ENCODE measurements around the gene VWF. TPM values are rescaled to one million over a fixed set of nuclear protein-coding genes. Genes with fewer than 3 reads are reported as not detected.
"Not testable (repeated sequence)": the region's sequence is repeated elsewhere in the genome, so short reads cannot be mapped to it uniquely, and the experiment has no call there.

Gene VWF
- total RNA-seq, 6 donors from 2014 or later, result 292 to 543 (median 360) TPM

DNA sequence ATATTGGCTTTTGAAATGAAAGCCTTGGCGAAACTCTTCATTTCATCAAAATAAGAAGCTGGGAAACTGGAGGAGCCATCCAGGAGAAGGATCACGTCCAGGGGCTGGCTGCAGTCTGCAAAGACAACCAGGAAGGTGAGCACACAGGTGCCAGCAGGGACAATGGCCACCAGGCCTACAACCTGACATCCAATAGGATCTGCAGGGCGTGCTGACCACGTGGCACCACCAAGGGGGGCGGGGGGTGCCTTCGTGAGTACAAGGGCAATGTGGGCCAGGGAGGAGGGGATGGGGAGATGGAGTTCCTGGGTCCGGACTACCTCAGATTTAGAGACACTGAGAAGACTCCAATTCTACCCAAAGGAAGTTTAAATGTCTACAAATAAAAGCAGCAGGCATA is 107.7 kb downstream of the VWF start:
- H3K36me3 ChIP-seq, result peaks cover 0 to 65% (median 9%) of the 10 kb centered on the region in 4 donors
- H3K4me3 ChIP-seq, result no peak overlapping the region
- H3K27ac ChIP-seq, result no peak overlapping the region
- no peak for ATAC-seq (ENCODE audit: low FRiP score in 2 of 2)
- H3K27me3 ChIP-seq, result no peaks in the 10 kb centered on the region
- H3K4me1 ChIP-seq, result no peaks in the 10 kb centered on the region
- H3K9me3 ChIP-seq, result no peaks in the 10 kb centered on the region
- DNase-seq, result no peak
- TF ChIP-seq, protein P1, sequence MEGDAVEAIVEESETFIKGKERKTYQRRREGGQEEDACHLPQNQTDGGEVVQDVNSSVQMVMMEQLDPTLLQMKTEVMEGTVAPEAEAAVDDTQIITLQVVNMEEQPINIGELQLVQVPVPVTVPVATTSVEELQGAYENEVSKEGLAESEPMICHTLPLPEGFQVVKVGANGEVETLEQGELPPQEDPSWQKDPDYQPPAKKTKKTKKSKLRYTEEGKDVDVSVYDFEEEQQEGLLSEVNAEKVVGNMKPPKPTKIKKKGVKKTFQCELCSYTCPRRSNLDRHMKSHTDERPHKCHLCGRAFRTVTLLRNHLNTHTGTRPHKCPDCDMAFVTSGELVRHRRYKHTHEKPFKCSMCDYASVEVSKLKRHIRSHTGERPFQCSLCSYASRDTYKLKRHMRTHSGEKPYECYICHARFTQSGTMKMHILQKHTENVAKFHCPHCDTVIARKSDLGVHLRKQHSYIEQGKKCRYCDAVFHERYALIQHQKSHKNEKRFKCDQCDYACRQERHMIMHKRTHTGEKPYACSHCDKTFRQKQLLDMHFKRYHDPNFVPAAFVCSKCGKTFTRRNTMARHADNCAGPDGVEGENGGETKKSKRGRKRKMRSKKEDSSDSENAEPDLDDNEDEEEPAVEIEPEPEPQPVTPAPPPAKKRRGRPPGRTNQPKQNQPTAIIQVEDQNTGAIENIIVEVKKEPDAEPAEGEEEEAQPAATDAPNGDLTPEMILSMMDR (IDR thresholded peaks at IDR 0.05), result no peak
- TF ChIP-seq EP300 (IDR thresholded peaks at IDR 0.05), result no peak
- TF ChIP-seq POLR2A (IDR thresholded peaks at IDR 0.05), result no peak
- TF ChIP-seq POLR2AphosphoS5 (IDR thresholded peaks at IDR 0.05), result no peak
- WGBS, 2 donors, result 78 to 93% methylated on average over 6 to 7 of the region's 7 CpGs

DNA sequence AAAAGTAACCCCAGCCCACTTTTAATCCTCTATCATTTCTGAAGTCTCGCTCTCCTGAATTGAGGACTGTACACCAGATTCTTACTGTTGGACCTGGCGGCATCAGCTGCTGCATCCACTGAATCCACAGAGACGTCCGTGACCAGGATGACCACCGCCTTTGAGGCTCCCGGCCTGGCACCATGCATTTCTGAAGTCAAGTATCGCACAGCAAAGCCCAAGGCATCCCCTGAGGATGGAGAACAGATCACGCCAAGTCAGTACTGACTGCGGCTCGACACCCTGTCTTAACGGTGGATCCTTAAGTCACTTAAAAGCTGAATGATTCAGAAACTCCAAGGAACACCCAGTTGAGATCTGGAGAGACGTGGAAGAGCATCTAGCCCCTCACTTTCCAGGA is 108.5 kb downstream of the VWF start:
- H3K27ac ChIP-seq; H3K27me3 ChIP-seq; H3K9me3 ChIP-seq; DNase-seq; H3K4me1 ChIP-seq; ATAC-seq (ENCODE audit: low FRiP score in 2 of 2); H3K4me3 ChIP-seq: not testable (repeated sequence)
- H3K36me3 ChIP-seq, result peaks cover 0 to 57% (median 9%) of the 10 kb centered on the region in 4 donors
- WGBS, 2 donors, result 92 to 95% methylated on average over 11 to 12 of the region's 12 CpGs

DNA sequence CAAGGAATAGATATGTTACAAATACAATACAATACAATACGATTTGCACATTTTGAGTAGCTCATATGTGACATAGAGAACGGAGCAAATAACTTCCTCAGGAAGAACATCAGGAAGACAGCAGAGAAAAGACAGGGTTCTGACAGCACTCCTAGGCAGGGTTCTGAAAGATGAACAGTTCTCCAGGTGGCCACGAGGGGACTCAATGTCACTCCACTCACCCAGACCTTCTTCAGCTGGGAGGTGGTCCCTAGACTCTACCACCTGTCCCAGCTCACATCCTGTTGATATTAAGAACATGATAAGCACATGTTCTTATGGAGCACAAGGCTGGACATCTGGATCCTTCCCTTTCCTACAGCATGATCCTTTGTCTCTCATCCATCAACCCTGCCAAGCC is 109.2 kb downstream of the VWF start:
- not testable (repeated sequence) for H3K9me3 ChIP-seq; H3K27me3 ChIP-seq; H3K4me3 ChIP-seq; ATAC-seq (ENCODE audit: low FRiP score in 2 of 2); DNase-seq; H3K27ac ChIP-seq; H3K4me1 ChIP-seq
- peaks cover 0 to 56% (median 7%) of the 10 kb centered on the region in 4 donors for H3K36me3 ChIP-seq
- WGBS, 2 donors, result 38 to 54% methylated on average over 3 of the region's 3 CpGs

DNA sequence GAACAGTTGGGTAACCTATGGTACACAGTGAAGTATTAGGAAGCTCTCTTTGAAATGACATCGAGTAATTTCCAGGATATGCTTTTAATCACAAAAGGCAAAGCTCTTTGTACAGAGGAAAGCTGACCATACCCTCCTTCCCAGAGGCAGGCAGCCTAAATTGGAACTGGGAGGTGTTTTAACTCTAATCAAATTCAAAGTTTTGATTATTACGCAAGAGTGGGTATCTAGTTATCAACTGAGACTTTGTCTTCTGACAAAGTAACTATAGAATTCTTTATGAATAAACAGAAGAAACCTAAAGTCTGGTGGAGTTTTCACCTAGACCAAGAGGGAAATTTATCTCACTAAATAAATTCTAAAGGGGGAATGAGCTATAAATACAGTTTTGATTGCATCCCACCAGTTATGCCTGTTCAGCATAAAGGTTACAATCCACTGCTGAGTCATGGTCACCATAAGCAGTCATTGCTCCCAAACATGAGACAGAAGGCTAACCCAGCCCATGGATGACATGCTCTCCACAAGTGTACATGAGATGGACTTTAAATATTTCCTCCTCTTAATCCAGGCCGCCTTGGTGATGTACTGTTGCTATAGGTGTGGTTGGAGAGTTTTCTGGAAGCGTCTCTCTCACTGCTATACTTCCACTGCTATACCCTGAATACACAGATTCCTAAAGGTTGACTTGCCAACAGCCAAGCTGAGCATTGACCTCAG is 113.7 kb downstream of the VWF start:
- not testable (repeated sequence) for H3K4me3 ChIP-seq; H3K27ac ChIP-seq; H3K4me1 ChIP-seq; H3K9me3 ChIP-seq; DNase-seq; ATAC-seq (ENCODE audit: low FRiP score in 2 of 2); H3K27me3 ChIP-seq
- whole genome bisulfite sequencing, 2 donors, result 83 to 91% methylated on average over 4 of the region's 4 CpGs
- H3K36me3 ChIP-seq, result peaks cover 0 to 24% (median 0%) of the 10 kb centered on the region in 4 donors

DNA sequence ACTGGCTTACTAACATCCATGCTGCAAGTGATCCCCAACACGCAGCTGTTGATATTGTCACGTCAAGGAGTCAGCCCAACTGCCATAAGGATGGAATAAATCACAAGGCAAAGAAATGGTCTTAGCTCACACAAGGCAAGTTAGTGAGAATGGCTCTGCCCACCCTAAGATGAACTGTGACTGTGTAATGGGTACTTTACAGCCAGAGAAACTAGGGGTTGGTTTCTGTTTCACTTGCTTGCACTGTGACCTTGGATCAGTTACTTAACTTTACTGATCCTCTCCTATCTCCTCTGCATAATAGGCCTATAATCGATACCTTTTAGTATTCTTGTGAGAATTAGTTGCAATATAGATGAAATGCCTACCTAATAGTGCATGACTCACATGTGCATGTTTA is 127.2 kb downstream of the VWF start:
- ATAC-seq (ENCODE audit: low FRiP score in 2 of 2) (no peak), DNase-seq (no peak)
- H3K27me3 ChIP-seq, result no peaks in the 10 kb centered on the region
- H3K9me3 ChIP-seq, result no peaks in the 10 kb centered on the region
- peaks cover 0 to 46% (median 4%) of the 10 kb centered on the region in 4 donors for H3K36me3 ChIP-seq
- H3K4me1 ChIP-seq, result no peaks in the 10 kb centered on the region
- no peak for TF ChIP-seq EP300 (IDR thresholded peaks at IDR 0.05)
- TF ChIP-seq, protein P1 (IDR thresholded peaks at IDR 0.05), result no peak
- H3K27ac ChIP-seq, result no peak overlapping the region
- WGBS, 2 donors, result 86 to 97% methylated on average over 3 of the region's 3 CpGs
- no peak overlapping the region for H3K4me3 ChIP-seq

DNA sequence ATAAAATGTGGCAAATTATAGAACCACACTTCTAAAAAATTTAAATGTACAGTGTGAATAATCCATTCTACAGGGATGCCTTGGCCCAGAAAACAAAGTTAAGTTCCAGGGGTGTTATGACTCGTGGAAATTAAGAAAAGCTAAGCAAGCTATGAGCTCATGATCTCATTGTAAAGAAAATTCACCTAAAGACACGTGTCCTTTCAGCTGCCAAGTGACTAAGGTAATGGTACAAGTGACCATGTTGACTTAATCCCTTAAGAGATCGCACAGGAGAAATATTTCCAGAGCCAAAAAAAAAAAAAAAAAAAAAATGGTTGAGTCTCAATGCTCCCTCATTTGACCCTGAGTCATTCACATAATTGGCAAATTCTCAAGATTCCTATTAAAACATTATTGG is 128.0 kb downstream of the VWF start:
- Histone ChIP-seq H3K27me3 (no peaks in the 10 kb centered on the region), H3K4me1 (no peaks in the 10 kb centered on the region), H3K27ac (no peak overlapping the region), H3K9me3 (no peaks in the 10 kb centered on the region), H3K4me3 (no peak overlapping the region), H3K36me3 (peaks cover 0 to 53% (median 6%) of the 10 kb centered on the region in 4 donors)
- TF ChIP-seq EP300 (IDR thresholded peaks at IDR 0.05) (no peak), POLR2A (IDR thresholded peaks at IDR 0.05) (no peak), POLR2AphosphoS5 (IDR thresholded peaks at IDR 0.05) (no peak)
- TF ChIP-seq, protein P1 (IDR thresholded peaks at IDR 0.05), result no peak
- ATAC-seq (ENCODE audit: low FRiP score in 2 of 2) (no peak), DNase-seq (no peak)
- WGBS, 2 donors, result 77% methylated on average over 3 of the region's 3 CpGs

Data from upper lobe of left lung (tissue), 6 donors.